GM10266 (cell line): ENCODE data around the gene PHYKPL.

Experiments used
- DNase-seq: peaks from one replicate; pipeline ENCODE4 v3.0.0; 2012; ENCODE audit errors: extremely low spot score
- TF ChIP-seq, protein P1 (sequence below): IDR thresholded peaks from 2 replicates; pipeline ENCODE4 v1.5.1; 2012; ENCODE audit warnings: mild to moderate bottlenecking, low read depth; ENCODE audit not compliant: control insufficient read depth, insufficient read depth; ENCODE audit errors: missing control alignments

Gene PHYKPL

DNA sequence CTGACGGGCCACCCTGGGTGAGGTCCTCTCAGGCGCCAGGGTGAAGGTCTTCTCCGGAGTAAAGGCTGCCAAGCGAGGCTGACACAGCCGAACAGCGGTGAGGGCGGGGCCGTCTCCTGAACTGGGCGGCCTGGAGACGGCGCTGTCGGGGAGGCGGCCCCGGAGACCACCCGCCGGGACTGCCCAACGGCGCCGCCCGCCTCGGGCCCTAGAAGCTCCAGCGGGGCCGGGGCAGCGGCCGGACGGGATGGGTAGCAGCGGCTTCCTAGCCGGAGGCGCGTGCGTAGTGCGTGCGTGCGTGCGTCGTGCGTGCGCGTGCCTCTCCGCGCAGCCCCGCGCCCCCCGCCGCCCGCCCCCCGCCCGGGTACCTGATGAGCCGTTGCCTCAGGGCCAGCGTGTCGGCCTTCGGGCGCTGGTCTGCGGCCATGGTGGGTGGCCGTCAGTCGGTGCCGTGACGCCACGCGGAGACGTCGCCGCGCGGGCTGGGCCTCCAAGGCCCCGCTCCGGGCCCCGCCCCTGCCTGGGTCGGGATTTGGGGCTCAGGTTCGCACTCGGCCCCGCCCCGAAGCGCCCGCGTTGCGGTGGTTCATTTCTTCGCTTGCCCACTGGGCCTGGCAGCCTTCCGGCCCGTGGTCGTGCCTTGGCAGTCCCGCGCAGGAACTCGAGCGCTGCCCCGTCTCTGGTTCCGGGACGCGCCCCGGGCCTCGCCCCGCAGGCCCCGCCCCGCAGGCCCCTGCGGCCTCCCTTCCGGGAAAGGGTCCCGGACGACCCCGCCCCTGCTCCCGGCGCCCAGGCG lies at the start of gene PHYKPL:
Gene PHYKPL (minus strand): TSS at position 679 of the 796 bp plus-strand sequence. CDS start 252 bp downstream, at position 427.
- TF ChIP-seq, protein P1, sequence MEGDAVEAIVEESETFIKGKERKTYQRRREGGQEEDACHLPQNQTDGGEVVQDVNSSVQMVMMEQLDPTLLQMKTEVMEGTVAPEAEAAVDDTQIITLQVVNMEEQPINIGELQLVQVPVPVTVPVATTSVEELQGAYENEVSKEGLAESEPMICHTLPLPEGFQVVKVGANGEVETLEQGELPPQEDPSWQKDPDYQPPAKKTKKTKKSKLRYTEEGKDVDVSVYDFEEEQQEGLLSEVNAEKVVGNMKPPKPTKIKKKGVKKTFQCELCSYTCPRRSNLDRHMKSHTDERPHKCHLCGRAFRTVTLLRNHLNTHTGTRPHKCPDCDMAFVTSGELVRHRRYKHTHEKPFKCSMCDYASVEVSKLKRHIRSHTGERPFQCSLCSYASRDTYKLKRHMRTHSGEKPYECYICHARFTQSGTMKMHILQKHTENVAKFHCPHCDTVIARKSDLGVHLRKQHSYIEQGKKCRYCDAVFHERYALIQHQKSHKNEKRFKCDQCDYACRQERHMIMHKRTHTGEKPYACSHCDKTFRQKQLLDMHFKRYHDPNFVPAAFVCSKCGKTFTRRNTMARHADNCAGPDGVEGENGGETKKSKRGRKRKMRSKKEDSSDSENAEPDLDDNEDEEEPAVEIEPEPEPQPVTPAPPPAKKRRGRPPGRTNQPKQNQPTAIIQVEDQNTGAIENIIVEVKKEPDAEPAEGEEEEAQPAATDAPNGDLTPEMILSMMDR = peak; percentile 12
- peak; percentile 82 for DNase-seq

DNA sequence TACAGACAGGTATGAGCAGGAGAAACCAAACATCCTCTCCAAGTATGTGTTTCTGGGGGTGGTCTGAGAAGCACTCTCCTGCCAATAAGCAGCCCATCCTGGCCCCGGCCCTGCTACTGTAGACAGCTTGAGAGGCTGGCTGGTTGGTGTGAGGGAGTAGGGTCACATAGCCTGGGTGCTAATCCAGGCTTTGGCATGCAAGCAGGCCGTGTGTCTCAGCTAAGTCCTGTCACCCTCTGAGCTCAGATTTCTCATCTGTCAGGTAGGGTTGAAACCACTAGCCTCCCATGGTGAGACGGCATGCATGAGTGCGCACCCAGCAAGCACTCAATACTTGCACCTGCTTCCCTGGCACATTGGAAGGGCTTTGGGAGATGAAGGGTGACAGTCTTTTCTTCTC lies 49.8 kb upstream of the PHYKPL start:
- TF ChIP-seq, protein P1 = no peak
- no peak for DNase-seq

DNA sequence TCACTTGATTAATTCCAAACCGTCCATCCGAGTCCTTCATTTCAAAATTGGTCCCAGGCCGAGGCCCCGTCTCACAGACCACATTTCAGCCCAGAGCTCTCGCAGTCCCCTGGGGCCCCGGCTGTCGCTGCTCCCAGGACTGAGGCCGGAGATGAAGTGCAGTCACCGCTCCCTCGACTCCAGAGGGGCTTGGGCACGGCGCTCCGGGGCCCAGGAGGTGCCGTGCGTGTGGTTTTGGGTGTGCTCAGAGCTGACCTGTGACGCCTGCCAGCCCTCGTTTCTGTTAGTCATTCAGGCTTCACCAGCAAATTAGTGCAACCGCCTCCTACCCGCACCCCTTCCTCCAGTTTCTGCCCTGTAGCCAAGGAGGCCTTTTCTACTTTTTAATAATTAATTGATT lies 48.7 kb upstream of the PHYKPL start:
- DNase-seq = no peak
- TF ChIP-seq, protein P1 = no peak

DNA sequence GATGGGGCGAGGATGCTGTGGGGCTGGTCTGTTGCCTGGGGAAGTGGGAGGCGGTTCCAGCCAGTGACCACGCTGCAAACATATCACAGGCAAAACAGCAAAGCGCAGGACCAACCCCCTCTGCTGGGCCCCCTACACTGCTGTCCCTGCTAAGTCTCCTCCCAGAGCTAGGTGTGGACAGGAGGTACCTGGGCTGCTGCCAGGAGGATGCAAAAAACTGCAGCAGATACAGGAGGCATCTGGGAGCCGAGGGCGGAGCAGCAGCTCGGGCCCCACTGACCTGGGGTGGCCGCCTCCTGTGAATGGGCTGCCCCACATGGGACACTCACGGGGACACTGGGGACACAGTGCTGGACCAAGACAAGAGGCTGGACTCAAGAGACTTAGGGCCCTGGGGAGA lies 48.0 kb upstream of the PHYKPL start:
- TF ChIP-seq, protein P1 = no peak
- DNase-seq = no peak

DNA sequence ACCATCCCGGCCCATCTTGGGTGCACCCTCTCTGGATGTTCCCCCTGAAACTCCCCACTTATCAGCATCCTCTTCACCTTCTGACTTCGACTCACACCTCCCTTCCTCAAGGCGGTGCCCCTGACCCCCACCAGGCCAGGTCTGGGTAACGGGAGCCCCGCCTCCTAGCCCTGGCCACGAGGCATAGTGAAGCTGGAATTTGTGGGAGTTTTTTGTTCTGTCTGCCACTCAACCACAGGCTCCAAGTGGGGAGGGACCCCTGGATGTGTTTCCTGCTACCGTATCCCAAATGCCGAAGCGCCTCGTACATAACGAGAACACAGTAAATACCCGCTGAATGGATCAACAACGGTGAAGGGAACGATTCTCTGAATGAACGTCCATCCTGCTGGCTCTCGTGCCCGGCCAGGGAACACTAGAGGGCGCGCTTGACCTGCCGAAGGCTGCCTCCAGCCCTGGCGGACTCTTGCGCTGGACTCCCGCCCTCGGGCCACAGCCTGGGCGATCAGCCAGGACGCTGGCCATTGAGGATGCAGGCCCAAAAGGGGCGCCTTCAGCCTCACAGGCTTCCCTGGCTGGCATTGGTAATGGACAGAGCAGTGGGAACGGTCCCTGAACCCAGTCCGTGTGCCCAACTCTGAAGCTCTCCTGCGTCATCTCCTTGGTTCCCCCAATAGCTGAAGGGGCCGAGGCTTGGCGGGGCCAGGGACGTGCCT lies 47.3 kb upstream of the PHYKPL start:
- peak; percentile 81 for DNase-seq

DNA sequence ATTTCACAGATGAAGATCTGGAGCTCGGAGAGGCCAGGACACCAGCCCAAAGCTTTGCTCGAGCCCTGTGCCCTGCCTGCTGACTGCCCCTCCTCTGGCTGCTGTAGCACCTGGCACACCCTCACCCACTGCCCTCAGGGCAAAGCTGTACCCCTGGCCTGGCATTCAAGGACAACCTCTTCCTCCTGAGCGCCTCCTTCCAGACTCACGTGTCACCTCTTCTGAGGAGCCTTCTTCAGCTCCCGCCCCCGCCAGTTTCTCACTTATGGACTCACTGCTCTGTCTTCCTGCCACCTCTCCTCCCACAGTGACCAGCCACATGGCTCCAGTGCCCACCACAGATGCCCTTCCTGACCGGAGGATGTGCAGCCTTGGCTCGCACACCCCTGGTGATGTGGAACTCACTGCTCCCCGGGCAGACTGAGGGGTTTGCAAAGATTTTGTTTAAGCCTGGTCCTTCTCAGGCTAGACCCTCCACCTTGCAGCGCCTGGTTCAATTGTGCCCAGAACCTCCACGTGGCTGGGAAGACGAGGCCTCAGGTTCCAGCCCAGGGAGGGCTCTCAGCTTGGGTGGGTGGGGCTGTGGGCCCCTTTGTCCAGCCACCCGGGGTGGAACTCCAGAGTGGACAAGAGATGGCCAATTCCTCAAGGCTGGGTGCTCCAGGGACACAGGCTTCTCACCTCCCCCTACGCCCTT lies 46.6 kb upstream of the PHYKPL start:
- TF ChIP-seq, protein P1 = no peak

More for the DNA sequence above, 47.3 kb upstream of the PHYKPL start:
- TF ChIP-seq, protein P1 = peak; percentile 95

More for the DNA sequence above, 46.6 kb upstream of the PHYKPL start:
- DNase-seq = no peak
